GM12878 (cell line): ENCODE measurements around the gene PRKCB. TPM values are rescaled to one million over a fixed set of nuclear protein-coding genes. Genes with fewer than 3 reads are reported as not detected.

Experiments
- ATAC-seq: fragments of 200-7000 bp; cut with Tn5 transposase; 3 replicates; pipeline ENCODE4 v1.9.1; 2020; ENCODE audit warnings: mild to moderate bottlenecking, moderate library complexity
- BruUV-seq: library from RNA; stranded (reverse); fragments of 400-500 nt; replicated peaks from 2 replicates; lab custom pipeline; 2021; lab: Mats Ljungman, UMichigan
- CTCF ChIA-PET: fragments of 300-600 bp; sonication (Branson Sonifier 250); formaldehyde crosslinking; extraction: SDS; loops from one replicate; lab custom pipeline; 2021; ENCODE audit warnings: inconsistent platforms; lab: Yijun Ruan, JAX
- POLR2A ChIA-PET: fragments of 350-600 bp; formaldehyde crosslinking; extraction: SDS; loops from one replicate; lab custom pipeline; 2021; ENCODE audit warnings: inconsistent platforms; lab: Charles Lee
- RAD21 ChIA-PET: fragments of 300-600 bp; sonication (Branson Sonifier 250); formaldehyde crosslinking; loops from one replicate; lab custom pipeline; 2023; ENCODE audit warnings: antibody characterized with exemption; ENCODE audit not compliant: unreplicated experiment; lab: Charles Lee
- SMC1A ChIA-PET: fragments of 300-600 bp; sonication (Branson Sonifier 250); formaldehyde crosslinking; loops from one replicate; lab custom pipeline; 2023; ENCODE audit not compliant: unreplicated experiment, uncharacterized antibody; lab: Charles Lee
- DNase-seq: peaks from one replicate; pipeline ENCODE4 v3.0.0-alpha.2; 2011; ENCODE audit warnings: low read depth, low spot score
- FAIRE-seq: peaks from 3 replicates; lab custom pipeline; 2011; peaks lifted over from hg19 to GRCh38; lab: Jason Lieb, UNC
- H2AFZ ChIP-seq: 2 replicates; pipeline ENCODE4 v1.6.0; 2011; ENCODE audit warnings: low read depth, low read length, control low read depth; ENCODE audit not compliant: control insufficient read depth
- H3K27ac ChIP-seq: 2 replicates; pipeline ENCODE4 v1.5.1; 2011; ENCODE audit warnings: control low read depth; ENCODE audit not compliant: control insufficient read depth, insufficient read depth
- H3K27me3 ChIP-seq, 2 experiments: replicated peaks in 1 of 2; 2 replicates each; pipeline versions ENCODE4 v1.6.0 to v1.6.1; 2011; ENCODE audit warnings: low read length in 1 of 2; ENCODE audit not compliant: control insufficient read depth in 2 of 2, insufficient read depth in 2 of 2
- H3K36me3 ChIP-seq, 2 experiments: 2 replicates each; pipeline ENCODE4 v1.5.1; 2011; ENCODE audit warnings: low read length in 1 of 2; ENCODE audit not compliant: control insufficient read depth in 2 of 2, insufficient read depth in 2 of 2
- H3K4me1 ChIP-seq: 2 replicates; pipeline ENCODE4 v1.6.1; 2011; ENCODE audit warnings: mild to moderate bottlenecking, low read length, moderate library complexity, mixed read lengths; ENCODE audit not compliant: control insufficient read depth, insufficient read depth
- H3K4me2 ChIP-seq: 2 replicates; pipeline ENCODE4 v1.6.0; 2011; ENCODE audit warnings: control low read depth; ENCODE audit not compliant: control insufficient read depth, insufficient read depth
- H3K4me3 ChIP-seq: fragments of 200-600 bp; sonication (generic); 2 replicates; pipeline ENCODE4 v1.5.1; 2016
- H3K79me2 ChIP-seq: 2 replicates; pipeline ENCODE4 v1.6.0; 2011; ENCODE audit warnings: low read length; ENCODE audit not compliant: control insufficient read depth, insufficient read depth
- H3K9ac ChIP-seq: 2 replicates; pipeline ENCODE4 v1.8.0; 2011; ENCODE audit warnings: low read length, control low read depth, mixed read lengths; ENCODE audit not compliant: control insufficient read depth, insufficient read depth
- H3K9me3 ChIP-seq: replicated peaks from 3 replicates; pipeline ENCODE4 v1.5.1; 2011; ENCODE audit warnings: mild to moderate bottlenecking, low read length; ENCODE audit not compliant: control insufficient read depth, insufficient read depth
- H4K20me1 ChIP-seq: 2 replicates; pipeline ENCODE4 v1.6.0; 2011; ENCODE audit not compliant: control insufficient read depth, insufficient read depth
- ETV6 ChIP-seq, 2 experiments: fragments of 450-650 bp in 1 of 2; IDR thresholded peaks in 1 of 2; conservative IDR thresholded peaks in 1 of 2; 2 replicates each; pipeline ENCODE4 v1.6.1; 2014; ENCODE audit warnings: antibody characterized with exemption in 1 of 2, borderline replicate concordance in 1 of 2, low read depth in 1 of 2, mild to moderate bottlenecking in 1 of 2, moderate library complexity in 1 of 2
- HCFC1 ChIP-seq: fragments of 150-350 bp; IDR thresholded peaks from 2 replicates; pipeline ENCODE4 v1.6.1; 2014; ENCODE audit warnings: low read length
- HDAC2 ChIP-seq: fragments of 200-600 bp; sonication (generic); IDR thresholded peaks from 2 replicates; pipeline ENCODE4 v1.6.1; 2017
- HDGF ChIP-seq: fragments of 450-650 bp; IDR thresholded peaks from 2 replicates; pipeline ENCODE4 v1.6.1; 2016; ENCODE audit warnings: antibody characterized with exemption
- IKZF1 ChIP-seq: fragments of 450-650 bp; conservative IDR thresholded peaks from 2 replicates; pipeline ENCODE4 v1.6.1; 2017; ENCODE audit warnings: antibody characterized with exemption, mild to moderate bottlenecking
- IKZF2 ChIP-seq, 2 experiments: fragments of 450-650 bp; IDR thresholded peaks; 2 replicates each; pipeline ENCODE4 v1.6.1; 2017; ENCODE audit warnings: mild to moderate bottlenecking in 2 of 2, moderate library complexity in 2 of 2
- IRF4 ChIP-seq: IDR thresholded peaks from 2 replicates; pipeline ENCODE4 v1.6.1; 2011; ENCODE audit warnings: low read depth, low read length
- JUND ChIP-seq: IDR thresholded peaks from 2 replicates; pipeline ENCODE4 v1.6.1; 2012; ENCODE audit warnings: low read depth, mild to moderate bottlenecking, low read length, improper control_type of control experiment, moderate library complexity
- MEF2A ChIP-seq: IDR thresholded peaks from 2 replicates; pipeline ENCODE4 v1.6.1; 2011; ENCODE audit warnings: low read depth, mild to moderate bottlenecking, low read length, moderate library complexity; ENCODE audit not compliant: insufficient read depth
- PKNOX1 ChIP-seq: fragments of 450-650 bp; IDR thresholded peaks from 2 replicates; pipeline ENCODE4 v1.6.1; 2016; ENCODE audit warnings: mild to moderate bottlenecking
- PML ChIP-seq: IDR thresholded peaks from 2 replicates; pipeline ENCODE4 v1.6.1; 2012; ENCODE audit warnings: low read length, inconsistent platforms
- POU2F2 ChIP-seq: IDR thresholded peaks from 3 replicates; pipeline ENCODE4 v1.6.1; 2011; ENCODE audit warnings: low read depth, mild to moderate bottlenecking, low read length, borderline replicate concordance
- RBBP5 ChIP-seq: fragments of 200-600 bp; sonication (generic); conservative IDR thresholded peaks from 2 replicates; pipeline ENCODE4 v1.6.1; 2016
- RUNX3 ChIP-seq: IDR thresholded peaks from 2 replicates; pipeline ENCODE4 v1.6.1; 2012; ENCODE audit warnings: low read length, inconsistent platforms
- TBL1XR1 ChIP-seq: IDR thresholded peaks from 2 replicates; pipeline ENCODE4 v1.6.1; 2012; ENCODE audit warnings: low read depth, low read length, improper control_type of control experiment
- ZNF687 ChIP-seq: fragments of 450-650 bp; IDR thresholded peaks from 2 replicates; pipeline ENCODE4 v1.6.1; 2017; ENCODE audit warnings: mild to moderate bottlenecking, moderate library complexity
- WGBS: methylation state at CpG from one replicate; pipeline ENCODE4 v1.1.6; 2016; ENCODE audit warnings: low lambda C conversion rate; ENCODE audit not compliant: insufficient replicate concordance, insufficient coverage; ENCODE audit errors: missing lambda C conversion rate; 5-methylcytosine and 5-hydroxymethylcytosine counted together
- in situ Hi-C: fragments of 300-500 bp; cut with MboI; formaldehyde crosslinking; loops from 9 replicates; pipeline ENCODE4 v1.14.3; 2018; ENCODE audit warnings: mixed read lengths
- intact Hi-C: fragments of 100-400 bp; cut with micrococcal nuclease; formaldehyde crosslinking; loops from one replicate; pipeline ENCODE4 v1.14.2; 2022; ENCODE audit not compliant: unreplicated experiment
- polyA plus RNA-seq, 11 experiments: library from polyadenylated mRNA; depleted of rRNA in 4 of 11; unstranded in 6 of 11; stranded (reverse) in 5 of 11; fragments of >200 nt; fragmentation: Nextera tagmentation in 4 of 11; fragmentation: Illumina TruSeq in 1 of 11; extraction: Ambion mirVana in 4 of 11; extraction: Trizol in 1 of 11; gene quantifications; 1 replicate in 1 of 11; 2 replicates in 10 of 11; pipeline versions ENCODE4 v1.2.1 to v1.2.3, GENCODE V29; 2011 to 2016; ENCODE audit warnings: inconsistent platforms in 2 of 11, missing spikeins in 2 of 11, low read depth in 1 of 11
- total RNA-seq, 4 experiments: library from RNA; depleted of rRNA in 3 of 4; stranded (reverse); fragments of >200 nt in 3 of 4; fragmentation: Illumina TruSeq in 1 of 4; extraction: Trizol in 1 of 4; gene quantifications; 2 replicates each; pipeline versions ENCODE4 v1.2.1 to v1.2.3, GENCODE V29; 2013 to 2021
- TF ChIP-seq, protein P1 (sequence below): fragments of 450-650 bp; IDR thresholded peaks from 2 replicates; pipeline ENCODE4 v1.6.1; 2017; ENCODE audit warnings: low read depth, mild to moderate bottlenecking, moderate library complexity

Gene PRKCB
- total and polyA plus RNA-seq, 10 of the 15 experiments (the other 5 are each of a cell fraction or from before 2014, with no cell fraction given): 21.4 to 158 (median 97.3) TPM

GRCh38 chr16:23840310-23840709, 4.5 kb downstream of the PRKCB start:
- RAD21 ChIA-PET: interaction anchor here (0.9 to 7.5 kb wide), 10 partner anchors 9 to 174 kb away, joined by 3 to 177 read pairs (median 23); no protein-coding TSS in a partner anchor
- WGBS: 15% methylated on average over 3 of the region's 3 CpGs
- peak; percentile 41 for TF ChIP-seq RUNX3
- 0 out of 2 replicates have a peak, but pooled peaks have one; percentile 19 for TF ChIP-seq HDGF
- TF ChIP-seq PML: no peak
- TF ChIP-seq ETV6 (conservative IDR thresholded peaks at IDR 0.05 in 1 of 2, IDR thresholded peaks at IDR 0.05 in 1 of 2; ENCODE audit: borderline replicate concordance in 1 of 2, low read depth in 1 of 2): 0 out of 4 replicates have a peak, but pooled peaks of 1 of the 2 experiments have one; percentile 16
- 0 out of 2 replicates have a peak, but pooled peaks have one; percentile 32 for TF ChIP-seq MEF2A
- no peak for TF ChIP-seq JUND
- TF ChIP-seq IRF4: 0 out of 2 replicates have a peak, but pooled peaks have one; percentile 7
- peak; percentile 69; the same call in 1 of the 2 replicates for TF ChIP-seq ZNF687
- TF ChIP-seq IKZF2 (IDR thresholded peaks at IDR 0.05): peak in 1 of 2 experiments; percentile 24; a peak in 2 of 4 replicates
- TF ChIP-seq IKZF1: 0 out of 2 replicates have a peak, but pooled peaks have one; percentile 40
- TF ChIP-seq, protein P1, sequence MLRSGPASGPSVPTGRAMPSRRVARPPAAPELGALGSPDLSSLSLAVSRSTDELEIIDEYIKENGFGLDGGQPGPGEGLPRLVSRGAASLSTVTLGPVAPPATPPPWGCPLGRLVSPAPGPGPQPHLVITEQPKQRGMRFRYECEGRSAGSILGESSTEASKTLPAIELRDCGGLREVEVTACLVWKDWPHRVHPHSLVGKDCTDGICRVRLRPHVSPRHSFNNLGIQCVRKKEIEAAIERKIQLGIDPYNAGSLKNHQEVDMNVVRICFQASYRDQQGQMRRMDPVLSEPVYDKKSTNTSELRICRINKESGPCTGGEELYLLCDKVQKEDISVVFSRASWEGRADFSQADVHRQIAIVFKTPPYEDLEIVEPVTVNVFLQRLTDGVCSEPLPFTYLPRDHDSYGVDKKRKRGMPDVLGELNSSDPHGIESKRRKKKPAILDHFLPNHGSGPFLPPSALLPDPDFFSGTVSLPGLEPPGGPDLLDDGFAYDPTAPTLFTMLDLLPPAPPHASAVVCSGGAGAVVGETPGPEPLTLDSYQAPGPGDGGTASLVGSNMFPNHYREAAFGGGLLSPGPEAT: 0 out of 2 replicates have a peak, but pooled peaks have one; percentile 7
- no peak for TF ChIP-seq HDAC2
- TF ChIP-seq TBL1XR1: peak; percentile 57; the same call in 1 of the 2 replicates
- no peak for TF ChIP-seq HCFC1
- no peak for TF ChIP-seq POU2F2
- peak; percentile 49; the same call in 1 of the 2 replicates for TF ChIP-seq PKNOX1
- TF ChIP-seq RBBP5: no peak

More at GRCh38 chr16:23840310-23840709, 4.5 kb downstream of the PRKCB start:
- TSS peak; percentile 32 for BruUV-seq
- Histone ChIP-seq H3K4me1 (peaks cover 31% of the 10 kb centered on the region), H3K4me2 (peak overlapping the region; percentile 99), H3K27me3 (no peaks in the 10 kb centered on the region), H3K9ac (peak overlapping the region; percentile 46), H3K79me2 (peaks cover 78% of the 10 kb centered on the region), H3K9me3 (no peaks in the 10 kb centered on the region), H2AFZ (no peak overlapping the region), H3K27ac (peak overlapping the region; percentile 80), H3K36me3 (peaks cover 0 to 5% of the 10 kb centered on the region in 2 experiments; a peak in 2 of 4 replicates), H4K20me1 (no peaks in the 10 kb centered on the region), H3K4me3 (peak overlapping the region; percentile 97)
- in situ Hi-C loops (loop anchor here (10.0 kb wide), 1 partner anchor 336 kb away; no protein-coding TSS in a partner anchor), intact Hi-C loops (no loop called here)
- peak; percentile 41 for FAIRE-seq
- ChIA-PET SMC1A (interaction anchor here (1.1 to 11.3 kb wide), 14 partner anchors 19 to 195 kb away, joined by 3 to 466 read pairs (median 5); no protein-coding TSS in a partner anchor), POLR2A (interaction anchor here (0.6 to 4.9 kb wide), 9 partner anchors 9 to 66 kb away, joined by 3 to 79 read pairs (median 5); no protein-coding TSS in a partner anchor), CTCF (interaction anchor here (0.6 to 7.5 kb wide), 9 partner anchors 10 to 186 kb away, joined by 3 to 134 read pairs (median 5); no protein-coding TSS in a partner anchor)
- ATAC-seq: peak; percentile 0
- no peak for DNase-seq
